Neutrophil (primary cell): ENCODE measurements around the gene CD7.
A peak's percentile ranks its signal among the peaks of the same experiment; 100 is the strongest.

Experiments
- H3K27ac ChIP-seq: fragments of 200-600 bp; sonication (generic); 2 replicates; pipeline ENCODE4 v1.5.1; 2016; ENCODE audit warnings: mild to moderate bottlenecking, moderate library complexity
- H3K27me3 ChIP-seq: fragments of 200-600 bp; sonication (generic); 2 replicates; pipeline ENCODE4 v1.6.0; 2016; ENCODE audit warnings: mild to moderate bottlenecking
- H3K36me3 ChIP-seq: fragments of 200-600 bp; sonication (generic); 2 replicates; pipeline ENCODE4 v1.5.1; 2017
- H3K4me1 ChIP-seq, 2 experiments: fragments of 200-600 bp in 1 of 2; sonication (generic) in 1 of 2; 1 replicate in 1 of 2; 2 replicates in 1 of 2; pipeline versions ENCODE4 v1.5.1 to v1.6.1; 2013 to 2016; ENCODE audit warnings: low read depth in 1 of 2, low read length in 1 of 2, mild to moderate bottlenecking in 1 of 2, moderate library complexity in 1 of 2; ENCODE audit not compliant: control insufficient read depth in 1 of 2, insufficient read depth in 1 of 2
- H3K4me3 ChIP-seq, 2 experiments: fragments of 200-600 bp in 1 of 2; sonication (generic) in 1 of 2; 1 replicate in 1 of 2; 2 replicates in 1 of 2; pipeline ENCODE4 v1.5.1; 2013 to 2016; ENCODE audit warnings: low read depth in 1 of 2, low read length in 1 of 2, mild to moderate bottlenecking in 1 of 2, moderate library complexity in 1 of 2
- H3K9me3 ChIP-seq: fragments of 200-600 bp; sonication (generic); 2 replicates; pipeline ENCODE4 v1.5.1; 2016
- CTCF ChIP-seq: fragments of 200-600 bp; sonication (generic); IDR thresholded peaks from 2 replicates; pipeline ENCODE4 v1.5.1; 2016; ENCODE audit warnings: antibody characterized with exemption

CD7 gene

GRCh38 chr17:82294064-82294773, 23.2 kb downstream of the CD7 start:
- TF ChIP-seq CTCF: no peak
- Histone ChIP-seq H3K36me3 (no peaks in the 10 kb centered on the region), H3K9me3 (no peaks in the 10 kb centered on the region), H3K4me3 (peak overlapping the region; percentile 64 to 98), H3K27ac (peak overlapping the region; percentile 99), H3K27me3 (no peaks in the 10 kb centered on the region), H3K4me1 (peaks cover 65 to 71% of the 10 kb centered on the region in 2 experiments)

GRCh38 chr17:82292251-82293154, 24.9 kb downstream of the CD7 start:
- no peaks in the 10 kb centered on the region for H3K9me3 ChIP-seq
- peak; percentile 27 for TF ChIP-seq CTCF
- peaks cover 53 to 54% of the 10 kb centered on the region in 2 experiments for H3K4me1 ChIP-seq
- H3K27ac ChIP-seq: peak overlapping the region; percentile 99
- H3K27me3 ChIP-seq: no peaks in the 10 kb centered on the region
- H3K36me3 ChIP-seq: no peaks in the 10 kb centered on the region
- H3K4me3 ChIP-seq: peak overlapping the region; percentile 88 to 98

GRCh38 chr17:82291582-82292250, 25.7 kb downstream of the CD7 start:
- peak overlapping the region; percentile 88 to 98 for H3K4me3 ChIP-seq
- H3K4me1 ChIP-seq: peaks cover 45 to 48% of the 10 kb centered on the region in 2 experiments
- peak overlapping the region; percentile 99 for H3K27ac ChIP-seq
- TF ChIP-seq CTCF: no peak
- no peaks in the 10 kb centered on the region for H3K9me3 ChIP-seq
- no peaks in the 10 kb centered on the region for H3K36me3 ChIP-seq
- H3K27me3 ChIP-seq: no peaks in the 10 kb centered on the region

- no peak for TF ChIP-seq CTCF
- H3K9me3 ChIP-seq: no peaks in the 10 kb centered on the region
- H3K4me3 ChIP-seq: no peak overlapping the region
- H3K27me3 ChIP-seq: no peaks in the 10 kb centered on the region
- peaks cover 12 to 14% of the 10 kb centered on the region in 2 experiments for H3K4me1 ChIP-seq
- H3K36me3 ChIP-seq: no peaks in the 10 kb centered on the region
- no peak overlapping the region for H3K27ac ChIP-seq
Measured at GRCh38 chr17:82287868-82288801, 29.3 kb downstream of the CD7 start.
